ENCODE data around the gene GFOD1. TPM values are rescaled to one million over a fixed set of nuclear protein-coding genes. Genes with fewer than 3 reads are reported as not detected.

GFOD1 gene
- total RNA-seq, 1 experiment from 2014 or later, result 6.1 TPM

GRCh38 chr6:13391537-13391936 is 95.9 kb downstream of the GFOD1 start:
- no peaks in the 10 kb centered on the region; the same call in 1 of the 2 replicates for H3K79me2 ChIP-seq (ENCODE audit: insufficient read depth, low read length)
- no peaks in the 10 kb centered on the region for H3K9me3 ChIP-seq (ENCODE audit: control insufficient read depth, low read depth, low read length)
- H4K5ac ChIP-seq (ENCODE audit: insufficient read length, low read depth, low read length), result no peak overlapping the region
- no peaks in the 10 kb centered on the region; the same call in 1 of the 2 replicates for H3K4me1 ChIP-seq (ENCODE audit: insufficient read depth, low read length)
- H3K27ac ChIP-seq (ENCODE audit: insufficient read length, low read depth, low read length), result no peak overlapping the region
- TF ChIP-seq CTCF (conservative IDR thresholded peaks at IDR 0.05), result no peak
- no peak overlapping the region for H2BK120ac ChIP-seq (ENCODE audit: low read depth, low read length, poor library complexity, severe bottlenecking)
- H3K79me1 ChIP-seq (ENCODE audit: insufficient read depth, low read depth, low read length, poor library complexity, severe bottlenecking), result no peaks in the 10 kb centered on the region
- H3K9ac ChIP-seq (ENCODE audit: extremely low read depth, insufficient read length, low read length), result no peak overlapping the region
- no peaks in the 10 kb centered on the region for H3K27me3 ChIP-seq (ENCODE audit: insufficient read depth, low read length)
- H4K91ac ChIP-seq (ENCODE audit: insufficient read length, low read depth, low read length), result no peak overlapping the region
- no peaks in the 10 kb centered on the region for H3K23me2 ChIP-seq (ENCODE audit: insufficient read length, low read depth, low read length, poor library complexity, severe bottlenecking)
- H3K4me2 ChIP-seq (ENCODE audit: insufficient read depth, insufficient read length, low read length), result no peak overlapping the region
- H2AK5ac ChIP-seq (ENCODE audit: insufficient read length, low read length), result no peak overlapping the region
- no peak overlapping the region for H3K18ac ChIP-seq (ENCODE audit: insufficient read length, low read depth, low read length)
- no peak overlapping the region for H2BK15ac ChIP-seq (ENCODE audit: low read depth, low read length)
- no peak overlapping the region for H3K14ac ChIP-seq (ENCODE audit: insufficient read depth, low read length)
- H2BK20ac ChIP-seq (ENCODE audit: low read depth, low read length, poor library complexity, severe bottlenecking), result no peak overlapping the region
- Mint-ChIP-seq H3K9me3 (peaks cover 7 to 8% of the 10 kb centered on the region in 2 experiments; a peak in 4 of 5 replicates), H3K4me3 (no peak overlapping the region), H3K4me1 (peaks cover 10 to 12% of the 10 kb centered on the region in 2 experiments), H3K27me3 (ENCODE audit: low read depth) (no peaks in the 10 kb centered on the region), H3K27ac (no peak overlapping the region), H3K36me3 (ENCODE audit: insufficient read depth in 1 of 3, low read depth in 3 of 3) (peaks cover 0 to 4% (median 0%) of the 10 kb centered on the region in 3 experiments; a peak in 2 of 7 replicates)
- H3T11ph ChIP-seq (ENCODE audit: low read length), result no peak overlapping the region
- no peak overlapping the region for H2AFZ ChIP-seq (ENCODE audit: low read length)
- DNase-seq, result no peak
- no peak overlapping the region for H3K56ac ChIP-seq (ENCODE audit: insufficient read length, low read depth, low read length)
- no peak overlapping the region for H4K8ac ChIP-seq (replicated peaks; ENCODE audit: insufficient read length, low read depth, low read length)
- H2BK5ac ChIP-seq (ENCODE audit: insufficient read length, low read length), result no peak overlapping the region
- H3K23ac ChIP-seq (ENCODE audit: insufficient read length, low read depth, low read length), result no peak overlapping the region
- no peaks in the 10 kb centered on the region for H4K20me1 ChIP-seq (ENCODE audit: control insufficient read depth, insufficient read depth, insufficient read length)
- H2BK12ac ChIP-seq (ENCODE audit: insufficient read length, low read depth, low read length), result no peak overlapping the region
- no peak overlapping the region for H3K4ac ChIP-seq (ENCODE audit: low read depth, low read length)
- no CpG with 5 or more reads among the region's 5 CpGs for WGBS (ENCODE audit: extremely low coverage, insufficient read length, low lambda C conversion rate)
